ENCODE results near the gene DAZAP2. TPM values are rescaled to one million over a fixed set of nuclear protein-coding genes. Genes with fewer than 3 reads are reported as not detected.
A peak's percentile ranks its signal among the peaks of the same experiment; 100 is the strongest.

DAZAP2 gene
- total and polyA plus RNA-seq, 2 experiments from 2014 or later, result 145 to 216 TPM

DNA sequence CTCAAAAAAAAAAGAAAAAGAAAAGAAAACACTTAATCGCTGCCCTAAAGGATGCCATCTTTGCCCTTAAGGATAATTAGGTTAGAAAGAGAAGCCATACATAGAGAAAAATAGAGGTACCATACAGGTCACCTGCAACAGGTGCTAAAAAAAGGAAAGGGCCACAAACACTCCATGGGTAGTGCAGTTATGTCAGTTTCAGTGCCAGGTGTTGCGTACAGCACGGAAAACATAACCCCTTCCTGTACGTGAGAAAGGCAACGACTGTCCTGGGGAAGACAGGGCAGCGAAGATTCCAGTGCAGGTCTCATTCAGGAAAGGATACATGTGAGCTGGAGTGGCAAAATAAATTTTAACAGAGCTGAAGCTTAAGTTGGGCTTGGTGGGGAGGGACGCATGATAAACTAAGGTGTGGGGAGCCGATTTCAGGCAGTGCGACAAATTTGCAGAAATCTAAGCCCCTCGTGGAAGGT, 553 bp upstream of the DAZAP2 start:
- Histone ChIP-seq H3K9me3 (ENCODE audit: low read depth) (no peaks in the 10 kb centered on the region), H3K36me3 (ENCODE audit: low read depth) (peaks cover 24% of the 10 kb centered on the region), H3K4me2 (ENCODE audit: unreplicated experiment) (peak overlapping the region; percentile 86), H2AFZ (peak overlapping the region; percentile 92), H4K20me1 (ENCODE audit: insufficient read depth) (no peaks in the 10 kb centered on the region), H3F3A (ENCODE audit: insufficient read depth) (peaks cover 15% of the 10 kb centered on the region; the same call in 1 of the 2 replicates), H3K4me3 (peak overlapping the region; percentile 98), H3K27ac (peak overlapping the region; percentile 100), H3K9ac (peak overlapping the region; percentile 100), H3K79me2 (ENCODE audit: insufficient read depth) (peaks cover 38% of the 10 kb centered on the region), H3K27me3 (replicated peaks; ENCODE audit: insufficient read depth) (no peaks in the 10 kb centered on the region), H3K9me2 (ENCODE audit: insufficient read depth) (no peaks in the 10 kb centered on the region), H3K4me1 (ENCODE audit: insufficient read depth) (peaks cover 19% of the 10 kb centered on the region)
- TF ChIP-seq EZH2phosphoT487 (IDR thresholded peaks at IDR 0.05; ENCODE audit: insufficient read depth, low read depth), result no peak
- peak; percentile 31 for DNase-seq
- in situ Hi-C loops (cut with MboI), result no loop called here
- 13 to 15% methylated on average over 10 of the region's 10 CpGs for WGBS, 2 experiments (ENCODE audit: low coverage in 1 of 2, low lambda C conversion rate in 2 of 2, missing lambda C conversion rate in 2 of 2)

DNA sequence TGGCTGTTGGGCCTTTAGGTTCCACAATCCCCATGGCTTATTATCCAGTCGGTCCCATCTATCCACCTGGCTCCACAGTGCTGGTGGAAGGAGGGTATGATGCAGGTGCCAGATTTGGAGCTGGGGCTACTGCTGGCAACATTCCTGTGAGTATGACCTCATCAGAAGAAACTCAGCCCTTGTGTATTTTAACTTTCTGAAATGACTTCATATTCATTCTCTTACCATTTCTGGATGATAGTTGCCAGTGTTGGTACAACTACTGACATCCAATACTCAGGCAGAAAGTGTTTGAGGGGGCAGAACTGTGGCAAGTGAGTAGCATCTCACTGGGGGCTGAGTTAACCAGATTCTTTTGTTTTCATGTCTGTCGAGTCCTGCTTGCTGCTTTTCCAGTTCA, 2.3 kb downstream of the DAZAP2 start:
- Histone ChIP-seq H3K27me3 (replicated peaks; ENCODE audit: insufficient read depth) (no peaks in the 10 kb centered on the region), H3K4me2 (ENCODE audit: unreplicated experiment) (peak overlapping the region; percentile 10), H3K9ac (peak overlapping the region; percentile 7; the same call in 1 of the 2 replicates)

GRCh38 chr12:51242120-51242519, 3.5 kb downstream of the DAZAP2 start:
- H4K20me1 ChIP-seq (ENCODE audit: insufficient read depth), result no peaks in the 10 kb centered on the region
- DNase-seq, result no peak
- peaks cover 69% of the 10 kb centered on the region for H3K79me2 ChIP-seq (ENCODE audit: insufficient read depth)
- H3K4me2 ChIP-seq (ENCODE audit: unreplicated experiment), result no peak overlapping the region
- in situ Hi-C loops (cut with MboI), result no loop called here
- H2AFZ ChIP-seq, result no peak overlapping the region
- no peak overlapping the region for H3K4me3 ChIP-seq
- no peaks in the 10 kb centered on the region for H3K27me3 ChIP-seq (replicated peaks; ENCODE audit: insufficient read depth)
- 84 to 85% methylated on average over 7 of the region's 7 CpGs for WGBS, 2 experiments (ENCODE audit: low coverage in 1 of 2, low lambda C conversion rate in 2 of 2, missing lambda C conversion rate in 2 of 2)
- peaks cover 31% of the 10 kb centered on the region for H3K4me1 ChIP-seq (ENCODE audit: insufficient read depth)
- no peak overlapping the region for H3K27ac ChIP-seq
- TF ChIP-seq EZH2phosphoT487 (IDR thresholded peaks at IDR 0.05; ENCODE audit: insufficient read depth, low read depth), result no peak
- no peak for TF ChIP-seq EZH2 (IDR thresholded peaks at IDR 0.05; ENCODE audit: insufficient read depth, poor library complexity, severe bottlenecking)
- H3K36me3 ChIP-seq (ENCODE audit: low read depth), result peaks cover 53% of the 10 kb centered on the region
- no peaks in the 10 kb centered on the region for H3K9me3 ChIP-seq (ENCODE audit: low read depth)
- no peak overlapping the region for H3K9ac ChIP-seq
- H3F3A ChIP-seq (ENCODE audit: insufficient read depth), result peaks cover 33% of the 10 kb centered on the region; the same call in 1 of the 2 replicates
- H3K9me2 ChIP-seq (ENCODE audit: insufficient read depth), result no peaks in the 10 kb centered on the region

More for the DNA sequence above, 2.3 kb downstream of the DAZAP2 start:
- Histone ChIP-seq H3K36me3 (ENCODE audit: low read depth) (peaks cover 49% of the 10 kb centered on the region), H3K79me2 (ENCODE audit: insufficient read depth) (peaks cover 64% of the 10 kb centered on the region), H3K9me2 (ENCODE audit: insufficient read depth) (no peaks in the 10 kb centered on the region), H4K20me1 (ENCODE audit: insufficient read depth) (no peaks in the 10 kb centered on the region), H3K27ac (peak overlapping the region; percentile 39), H3K9me3 (ENCODE audit: low read depth) (no peaks in the 10 kb centered on the region), H2AFZ (no peak overlapping the region), H3F3A (ENCODE audit: insufficient read depth) (peaks cover 27% of the 10 kb centered on the region; the same call in 1 of the 2 replicates), H3K4me3 (no peak overlapping the region), H3K4me1 (ENCODE audit: insufficient read depth) (peaks cover 24% of the 10 kb centered on the region)
- in situ Hi-C loops (cut with MboI), result no loop called here
- no peak for TF ChIP-seq EZH2phosphoT487 (IDR thresholded peaks at IDR 0.05; ENCODE audit: insufficient read depth, low read depth)
- TF ChIP-seq EZH2 (IDR thresholded peaks at IDR 0.05; ENCODE audit: insufficient read depth, poor library complexity, severe bottlenecking), result no peak
- peak; percentile 62 for DNase-seq
- WGBS, 2 experiments (ENCODE audit: low coverage in 1 of 2, low lambda C conversion rate in 2 of 2, missing lambda C conversion rate in 2 of 2), result 61 to 69% methylated on average over 2 of the region's 2 CpGs

- H3K4me1 ChIP-seq (ENCODE audit: insufficient read depth), result peaks cover 31% of the 10 kb centered on the region
- TF ChIP-seq EZH2 (IDR thresholded peaks at IDR 0.05; ENCODE audit: insufficient read depth, poor library complexity, severe bottlenecking) (no peak), EZH2phosphoT487 (IDR thresholded peaks at IDR 0.05; ENCODE audit: insufficient read depth, low read depth) (no peak)
- H3K9ac ChIP-seq, result no peak overlapping the region
- no peaks in the 10 kb centered on the region for H3K9me3 ChIP-seq (ENCODE audit: low read depth)
- in situ Hi-C loops (cut with MboI), result no loop called here
- no peaks in the 10 kb centered on the region for H3K27me3 ChIP-seq (replicated peaks; ENCODE audit: insufficient read depth)
- no peak overlapping the region for H2AFZ ChIP-seq
- peaks cover 53% of the 10 kb centered on the region for H3K36me3 ChIP-seq (ENCODE audit: low read depth)
- peaks cover 76% of the 10 kb centered on the region for H3K79me2 ChIP-seq (ENCODE audit: insufficient read depth)
- 83% methylated on average over 7 of the region's 7 CpGs for WGBS, 2 experiments (ENCODE audit: low coverage in 1 of 2, low lambda C conversion rate in 2 of 2, missing lambda C conversion rate in 2 of 2)
- DNase-seq, result no peak
- H3K4me2 ChIP-seq (ENCODE audit: unreplicated experiment), result no peak overlapping the region
- H4K20me1 ChIP-seq (ENCODE audit: insufficient read depth), result no peaks in the 10 kb centered on the region
- peaks cover 33% of the 10 kb centered on the region; the same call in 1 of the 2 replicates for H3F3A ChIP-seq (ENCODE audit: insufficient read depth)
- no peak overlapping the region for H3K27ac ChIP-seq
- no peaks in the 10 kb centered on the region for H3K9me2 ChIP-seq (ENCODE audit: insufficient read depth)
- no peak overlapping the region for H3K4me3 ChIP-seq
Observed at GRCh38 chr12:51242876-51243275, 4.2 kb downstream of the DAZAP2 start.

Measured in GM23248 (cell line).